Right cardiac atrium (tissue), 5 donors: ENCODE results near the gene PUM1. TPM values are rescaled to one million over a fixed set of nuclear protein-coding genes. Genes with fewer than 3 reads are reported as not detected.

ENCODE experiments used
- ATAC-seq, 2 donors: fragments of 200-7000 bp; cut with Tn5 transposase; one replicate each; pipeline versions ENCODE4 v1.8.0 to v1.9.1; 2020; ENCODE audit warnings: moderate library complexity in 2 of 2, mild to moderate bottlenecking in 1 of 2
- DNase-seq, 3 donors: peaks; one replicate each; pipeline ENCODE4 v3.0.0-alpha.2; 2020
- H3K27ac ChIP-seq: one replicate; pipeline ENCODE4 v1.5.1; 2013; ENCODE audit warnings: mild to moderate bottlenecking, low read length, control low read depth, moderate library complexity
- H3K27me3 ChIP-seq: one replicate; pipeline ENCODE4 v1.6.1; 2013; ENCODE audit not compliant: control insufficient read depth, insufficient read depth
- H3K4me1 ChIP-seq: one replicate; pipeline ENCODE4 v1.6.1; 2013; ENCODE audit warnings: low read length; ENCODE audit not compliant: control insufficient read depth, insufficient read depth
- H3K4me3 ChIP-seq: one replicate; pipeline ENCODE4 v1.5.1; 2013; ENCODE audit warnings: low read length, control low read depth
- H3K9me3 ChIP-seq: one replicate; pipeline ENCODE4 v1.6.1; 2013; ENCODE audit warnings: low read length; ENCODE audit not compliant: control insufficient read depth
- WGBS: extraction: QIAGEN DNeasy Blood & Tissue Kit; methylation state at CpG from one replicate; pipeline ENCODE4 v1.1.7; 2013; 5-methylcytosine and 5-hydroxymethylcytosine counted together
- intact Hi-C, 4 donors: fragments of 100-400 bp; cut with DNase I; formaldehyde crosslinking; loops; one replicate each; pipeline versions ENCODE4 v1.11.0 to v1.14.0; 2022 to 2023
- polyA plus RNA-seq: library from polyadenylated mRNA; stranded (reverse); fragments of 200-250 nt; gene quantifications from one replicate; pipeline ENCODE4 v1.2.3, GENCODE V29; 2013
- total RNA-seq, 4 donors: library from RNA; stranded (reverse); fragmentation: NEBNext Ultra II Directional; extraction: Animal tissue kit (Norgen Biotek cat#: 25700); gene quantifications; one replicate each; pipeline ENCODE4 v1.2.1, GENCODE V29; 2021
- donor health status: healthy with polysubstance abuse.
- donor health status: DM: no; HTN: yes; CAD: no.
- donor health status: DM: no; HTN: no; CAD: no.
- donor health status: DM: no; HTN: yes; CAD: no; lungs with severe emphysema.
- donor health status: DM: yes; HTN: yes; CAD: no.

Gene PUM1
- total and polyA plus RNA-seq, 5 donors = 21.2 to 77.2 (median 76.9) TPM

GRCh38 chr1:31020007-31020790, 45.3 kb downstream of the PUM1 start:
- no peaks in the 10 kb centered on the region for H3K9me3 ChIP-seq
- H3K27me3 ChIP-seq = no peaks in the 10 kb centered on the region
- H3K4me3 ChIP-seq = no peak overlapping the region
- intact Hi-C loops = no loop called here
- ATAC-seq = no peak
- 46% methylated on average over 3 of the region's 3 CpGs for WGBS
- DNase-seq = no peak
- no peak overlapping the region for H3K27ac ChIP-seq
- peaks cover 3% of the 10 kb centered on the region for H3K4me1 ChIP-seq

- no peak overlapping the region for H3K27ac ChIP-seq
- H3K4me3 ChIP-seq = no peak overlapping the region
- WGBS = 53% methylated on average over 3 of the region's 3 CpGs
- ATAC-seq (no peak), DNase-seq (no peak)
- peaks cover 5% of the 10 kb centered on the region for H3K4me1 ChIP-seq
- intact Hi-C loops = no loop called here
- H3K27me3 ChIP-seq = no peaks in the 10 kb centered on the region
- H3K9me3 ChIP-seq = no peaks in the 10 kb centered on the region
Observed at GRCh38 chr1:31019401-31019800, 46.1 kb downstream of the PUM1 start.

GRCh38 chr1:31016868-31017267, 48.6 kb downstream of the PUM1 start:
- no peak overlapping the region for H3K27ac ChIP-seq
- DNase-seq = no peak
- H3K4me1 ChIP-seq = peaks cover 8% of the 10 kb centered on the region
- ATAC-seq = no peak
- no peaks in the 10 kb centered on the region for H3K9me3 ChIP-seq
- no peak overlapping the region for H3K4me3 ChIP-seq
- intact Hi-C loops = no loop called here
- H3K27me3 ChIP-seq = no peaks in the 10 kb centered on the region
- 42% methylated on average over 3 of the region's 3 CpGs for WGBS

- Histone ChIP-seq H3K27ac (no peak overlapping the region), H3K4me3 (no peak overlapping the region), H3K4me1 (peaks cover 12% of the 10 kb centered on the region), H3K27me3 (no peaks in the 10 kb centered on the region), H3K9me3 (no peaks in the 10 kb centered on the region)
- ATAC-seq (no peak), DNase-seq (no peak)
- 70% methylated on average over 3 of the region's 3 CpGs for WGBS
- intact Hi-C loops = no loop called here
Observed at GRCh38 chr1:31013187-31013864, 52.2 kb downstream of the PUM1 start.

- H3K4me1 ChIP-seq = peaks cover 10% of the 10 kb centered on the region
- H3K4me3 ChIP-seq = no peak overlapping the region
- DNase-seq (no peak), ATAC-seq (no peak)
- H3K27ac ChIP-seq = no peak overlapping the region
- 77% methylated on average over 4 of the region's 4 CpGs for WGBS
- no peaks in the 10 kb centered on the region for H3K9me3 ChIP-seq
- H3K27me3 ChIP-seq = no peaks in the 10 kb centered on the region
- intact Hi-C loops = no loop called here
Observed at GRCh38 chr1:31012210-31012924, 53.1 kb downstream of the PUM1 start.

GRCh38 chr1:31011719-31012118, 53.8 kb downstream of the PUM1 start:
- H3K4me1 ChIP-seq = peaks cover 10% of the 10 kb centered on the region

GRCh38 chr1:31010086-31010989, 55.2 kb downstream of the PUM1 start:
- 75% methylated on average over 6 of the region's 6 CpGs for WGBS
- Histone ChIP-seq H3K9me3 (no peaks in the 10 kb centered on the region), H3K27ac (no peak overlapping the region), H3K4me1 (peaks cover 13% of the 10 kb centered on the region), H3K4me3 (no peak overlapping the region), H3K27me3 (no peaks in the 10 kb centered on the region)
- intact Hi-C loops = no loop called here
- DNase-seq = no peak
- ATAC-seq = peak in 1 of 2 donors; percentile 15

More at GRCh38 chr1:31011719-31012118, 53.8 kb downstream of the PUM1 start:
- intact Hi-C loops = no loop called here
- H3K9me3 ChIP-seq = no peaks in the 10 kb centered on the region
- no peak overlapping the region for H3K4me3 ChIP-seq
- no peaks in the 10 kb centered on the region for H3K27me3 ChIP-seq
- DNase-seq (no peak), ATAC-seq (no peak)
- WGBS = 95% methylated on average over 1 of the region's 1 CpG
- no peak overlapping the region for H3K27ac ChIP-seq

- Histone ChIP-seq H3K27me3 (no peaks in the 10 kb centered on the region), H3K9me3 (no peaks in the 10 kb centered on the region), H3K4me3 (no peak overlapping the region), H3K4me1 (peaks cover 9% of the 10 kb centered on the region), H3K27ac (no peak overlapping the region)
- no peak for DNase-seq
- ATAC-seq = no peak
- intact Hi-C loops = no loop called here
- WGBS = 62% methylated on average over 2 of the region's 2 CpGs
Observed at GRCh38 chr1:31007462-31007991, 58.0 kb downstream of the PUM1 start.

- H3K27ac ChIP-seq = no peak overlapping the region
Observed at GRCh38 chr1:31006747-31007146, 58.8 kb downstream of the PUM1 start.

GRCh38 chr1:31005617-31006166, 59.8 kb downstream of the PUM1 start:
- Histone ChIP-seq H3K27me3 (no peaks in the 10 kb centered on the region), H3K4me3 (no peak overlapping the region), H3K27ac (no peak overlapping the region), H3K4me1 (peaks cover 6% of the 10 kb centered on the region), H3K9me3 (no peaks in the 10 kb centered on the region)
- no peak for DNase-seq
- intact Hi-C loops = no loop called here
- 79% methylated on average over 6 of the region's 6 CpGs for WGBS
- no peak for ATAC-seq

More at GRCh38 chr1:31006747-31007146, 58.8 kb downstream of the PUM1 start:
- Histone ChIP-seq H3K27me3 (no peaks in the 10 kb centered on the region), H3K4me1 (peaks cover 9% of the 10 kb centered on the region), H3K9me3 (no peaks in the 10 kb centered on the region), H3K4me3 (no peak overlapping the region)
- DNase-seq (no peak), ATAC-seq (no peak)
- WGBS = 77% methylated on average over 2 of the region's 2 CpGs
- intact Hi-C loops = no loop called here
